Measurements from ENCODE around the gene ATP10B.

ATP10B gene

DNA sequence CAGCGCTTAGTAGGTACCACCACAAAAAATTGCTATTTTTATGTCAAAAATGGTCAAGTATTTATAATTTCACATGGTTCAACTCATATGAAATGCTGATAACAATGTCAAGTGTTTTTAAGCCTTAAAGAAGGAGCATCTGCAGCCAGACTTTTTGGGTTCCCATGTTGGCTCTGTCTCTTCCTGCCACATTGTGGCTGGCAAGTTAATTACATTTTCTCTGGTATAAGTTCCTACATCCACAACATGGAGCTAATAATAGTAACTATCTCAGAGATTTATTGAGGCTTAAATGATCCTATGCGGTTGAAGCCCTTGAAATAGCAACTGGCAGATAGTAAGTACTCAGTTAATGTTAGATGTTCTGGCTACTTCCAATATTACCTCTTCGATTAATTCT is 5.4 kb downstream of the ATP10B start:
- H3K79me2 ChIP-seq (ENCODE audit: insufficient read depth, low read length) = no peaks in the 10 kb centered on the region
- H3K9me2 ChIP-seq (replicated peaks; ENCODE audit: insufficient read depth, low read length) = no peaks in the 10 kb centered on the region
- no peaks in the 10 kb centered on the region for H3K36me3 ChIP-seq (ENCODE audit: low read length)
- no peaks in the 10 kb centered on the region for H3K27me3 ChIP-seq (ENCODE audit: low read length)
- no peaks in the 10 kb centered on the region for H3K9me3 ChIP-seq (ENCODE audit: insufficient read depth, low read length)
- H3K4me2 ChIP-seq (ENCODE audit: low read depth, low read length, poor library complexity, severe bottlenecking) = no peak overlapping the region
- no peak for TF ChIP-seq EZH2phosphoT487 (conservative IDR thresholded peaks at IDR 0.05; ENCODE audit: low read length)
- TF ChIP-seq, protein P1, sequence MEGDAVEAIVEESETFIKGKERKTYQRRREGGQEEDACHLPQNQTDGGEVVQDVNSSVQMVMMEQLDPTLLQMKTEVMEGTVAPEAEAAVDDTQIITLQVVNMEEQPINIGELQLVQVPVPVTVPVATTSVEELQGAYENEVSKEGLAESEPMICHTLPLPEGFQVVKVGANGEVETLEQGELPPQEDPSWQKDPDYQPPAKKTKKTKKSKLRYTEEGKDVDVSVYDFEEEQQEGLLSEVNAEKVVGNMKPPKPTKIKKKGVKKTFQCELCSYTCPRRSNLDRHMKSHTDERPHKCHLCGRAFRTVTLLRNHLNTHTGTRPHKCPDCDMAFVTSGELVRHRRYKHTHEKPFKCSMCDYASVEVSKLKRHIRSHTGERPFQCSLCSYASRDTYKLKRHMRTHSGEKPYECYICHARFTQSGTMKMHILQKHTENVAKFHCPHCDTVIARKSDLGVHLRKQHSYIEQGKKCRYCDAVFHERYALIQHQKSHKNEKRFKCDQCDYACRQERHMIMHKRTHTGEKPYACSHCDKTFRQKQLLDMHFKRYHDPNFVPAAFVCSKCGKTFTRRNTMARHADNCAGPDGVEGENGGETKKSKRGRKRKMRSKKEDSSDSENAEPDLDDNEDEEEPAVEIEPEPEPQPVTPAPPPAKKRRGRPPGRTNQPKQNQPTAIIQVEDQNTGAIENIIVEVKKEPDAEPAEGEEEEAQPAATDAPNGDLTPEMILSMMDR (IDR thresholded peaks at IDR 0.05; ENCODE audit: insufficient read depth, low read length, poor library complexity, severe bottlenecking) = no peak
- H3K27ac ChIP-seq (ENCODE audit: low read depth, low read length) = no peak overlapping the region
- H3K4me3 ChIP-seq (ENCODE audit: insufficient read depth, low read length, poor library complexity, severe bottlenecking) = no peak overlapping the region
- no peak overlapping the region for H2AFZ ChIP-seq (ENCODE audit: low read depth, low read length, severe bottlenecking)
- H3K9ac ChIP-seq (ENCODE audit: low read length) = no peak overlapping the region
- H3F3A ChIP-seq (ENCODE audit: insufficient read depth) = no peaks in the 10 kb centered on the region
- no peaks in the 10 kb centered on the region for H4K20me1 ChIP-seq (ENCODE audit: low read depth, low read length)

- Histone ChIP-seq H3K9me2 (replicated peaks; ENCODE audit: insufficient read depth, low read length) (no peaks in the 10 kb centered on the region), H3K79me2 (ENCODE audit: insufficient read depth, low read length) (no peaks in the 10 kb centered on the region), H3K9ac (ENCODE audit: low read length) (no peak overlapping the region), H4K20me1 (ENCODE audit: low read depth, low read length) (no peaks in the 10 kb centered on the region), H3F3A (ENCODE audit: insufficient read depth) (no peaks in the 10 kb centered on the region), H3K4me2 (ENCODE audit: low read depth, low read length, poor library complexity, severe bottlenecking) (no peak overlapping the region), H3K9me3 (ENCODE audit: insufficient read depth, low read length) (no peaks in the 10 kb centered on the region), H3K27ac (ENCODE audit: low read depth, low read length) (no peak overlapping the region), H3K27me3 (ENCODE audit: low read length) (no peaks in the 10 kb centered on the region; the same call in 1 of the 2 replicates), H2AFZ (ENCODE audit: low read depth, low read length, severe bottlenecking) (no peak overlapping the region), H3K36me3 (ENCODE audit: low read length) (no peaks in the 10 kb centered on the region), H3K4me3 (ENCODE audit: insufficient read depth, low read length, poor library complexity, severe bottlenecking) (no peak overlapping the region)
- TF ChIP-seq, protein P1 (IDR thresholded peaks at IDR 0.05; ENCODE audit: insufficient read depth, low read length, poor library complexity, severe bottlenecking) = no peak
These were observed 7.8 kb downstream of the ATP10B start for GRCh38 chr5:160844177-160844576.

DNA sequence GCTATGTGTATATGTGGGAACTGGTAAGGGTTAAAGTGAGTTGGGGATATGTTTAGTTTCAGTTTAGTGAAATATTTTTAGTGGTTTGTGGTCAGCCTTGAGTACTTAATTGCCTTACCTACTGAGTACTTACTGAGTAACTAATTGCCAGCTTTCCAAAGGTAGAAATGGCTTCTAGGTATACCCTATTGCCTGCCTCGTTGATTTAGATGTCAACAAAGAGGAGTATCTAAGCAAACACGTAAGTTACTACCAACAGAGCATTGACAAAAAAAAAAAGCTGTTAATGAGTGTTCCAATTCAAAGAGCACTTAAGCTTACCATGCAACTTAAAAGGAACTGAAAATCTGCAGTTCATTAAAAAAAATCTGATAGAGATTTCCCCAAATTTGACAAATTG is 8.8 kb downstream of the ATP10B start:
- TF ChIP-seq EZH2phosphoT487 (conservative IDR thresholded peaks at IDR 0.05; ENCODE audit: low read length) = no peak
- TF ChIP-seq, protein P1 (IDR thresholded peaks at IDR 0.05; ENCODE audit: insufficient read depth, low read length, poor library complexity, severe bottlenecking) = no peak
- Histone ChIP-seq H3F3A (ENCODE audit: insufficient read depth) (no peaks in the 10 kb centered on the region), H4K20me1 (ENCODE audit: low read depth, low read length) (no peaks in the 10 kb centered on the region), H3K27ac (ENCODE audit: low read depth, low read length) (no peak overlapping the region), H3K9me3 (ENCODE audit: insufficient read depth, low read length) (no peaks in the 10 kb centered on the region), H3K4me2 (ENCODE audit: low read depth, low read length, poor library complexity, severe bottlenecking) (no peak overlapping the region), H2AFZ (ENCODE audit: low read depth, low read length, severe bottlenecking) (no peak overlapping the region), H3K9me2 (replicated peaks; ENCODE audit: insufficient read depth, low read length) (no peaks in the 10 kb centered on the region), H3K9ac (ENCODE audit: low read length) (no peak overlapping the region), H3K79me2 (ENCODE audit: insufficient read depth, low read length) (no peaks in the 10 kb centered on the region), H3K27me3 (ENCODE audit: low read length) (no peaks in the 10 kb centered on the region; the same call in 1 of the 2 replicates), H3K4me3 (ENCODE audit: insufficient read depth, low read length, poor library complexity, severe bottlenecking) (no peak overlapping the region), H3K36me3 (ENCODE audit: low read length) (no peaks in the 10 kb centered on the region)
